NB4 (cell line): ENCODE results near the gene RNF2.

Source experiments
- CTCF ChIP-seq: IDR thresholded peaks from one replicate; pipeline ENCODE4 v1.5.1; 2012; ENCODE audit warnings: low read depth, low read length
- MYC ChIP-seq: IDR thresholded peaks from 2 replicates; pipeline ENCODE4 v1.6.1; 2011; ENCODE audit warnings: low read depth, low read length
- POLR2A ChIP-seq: IDR thresholded peaks from 2 replicates; pipeline ENCODE4 v1.6.1; 2011; ENCODE audit warnings: mild to moderate bottlenecking; ENCODE audit not compliant: insufficient read length; ENCODE audit errors: extremely low read depth

DNA sequence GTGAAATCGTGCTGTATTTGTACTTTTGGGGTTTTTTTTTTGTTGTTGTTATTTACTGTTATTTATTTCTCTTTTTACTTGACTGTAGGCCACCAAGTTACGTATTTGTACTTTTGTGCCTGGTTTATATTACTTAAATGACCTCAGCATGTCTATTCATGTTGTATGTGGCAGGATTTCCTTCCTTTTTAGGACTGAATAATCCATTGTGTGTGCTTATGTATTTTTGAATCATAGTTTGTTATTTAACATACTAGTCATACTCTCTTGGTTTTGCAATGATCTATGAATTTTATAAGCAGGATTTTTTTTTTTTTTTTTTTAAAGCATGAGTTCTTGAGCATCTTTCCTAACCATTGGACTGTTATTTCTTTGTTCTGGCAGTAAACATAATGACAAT lies 51.2 kb downstream of the RNF2 start:
- TF ChIP-seq CTCF (no peak), POLR2A (no peak), MYC (no peak)
